DMS79 treated with DMSO at 0.1 percent for 48 hours (cell line): ENCODE results near the gene ORAI3.

Source experiments
- DNase-seq: peaks from one replicate; lab custom pipeline; 2025; lab: John Stamatoyannopoulos, UW

ORAI3 gene

DNA sequence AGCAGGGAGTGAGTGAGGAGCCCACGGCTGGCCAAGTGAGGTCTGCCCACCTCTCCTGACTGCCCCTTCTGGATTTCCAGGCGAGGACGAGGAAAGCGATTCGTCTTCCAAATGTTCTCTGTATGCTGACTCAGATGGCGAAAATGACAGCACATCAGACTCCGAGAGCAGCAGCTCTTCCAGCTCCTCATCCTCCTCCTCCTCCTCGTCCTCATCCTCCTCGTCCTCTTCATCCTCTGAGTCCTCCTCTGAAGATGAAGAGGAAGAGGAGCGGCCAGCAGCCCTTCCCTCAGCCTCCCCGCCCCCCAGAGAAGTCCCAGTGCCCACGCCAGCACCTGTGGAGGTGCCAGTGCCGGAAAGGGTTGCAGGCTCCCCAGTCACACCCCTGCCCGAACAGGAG lies 22.4 kb downstream of the ORAI3 start:
- no peak for DNase-seq

DNA sequence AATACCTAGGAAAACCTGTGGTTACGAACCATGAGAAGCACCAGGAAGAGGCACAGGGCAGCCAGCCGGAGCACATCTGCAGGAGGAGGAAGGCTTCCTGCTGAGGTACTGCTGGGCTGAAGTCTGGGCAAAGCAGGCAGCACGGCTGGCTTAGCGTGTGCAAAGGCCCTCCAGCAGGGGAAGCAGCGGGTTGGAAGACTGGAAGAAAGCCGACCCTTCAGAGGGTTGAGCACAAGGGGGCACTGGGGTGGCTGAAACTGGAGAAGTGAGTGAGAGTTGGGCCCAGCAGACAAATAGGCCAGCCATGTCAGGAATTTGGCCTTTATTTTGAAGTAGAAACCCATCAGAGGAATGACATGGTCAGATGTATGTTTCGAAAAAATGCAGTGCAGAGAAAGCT lies 24.0 kb downstream of the ORAI3 start:
- DNase-seq = no peak

DNA sequence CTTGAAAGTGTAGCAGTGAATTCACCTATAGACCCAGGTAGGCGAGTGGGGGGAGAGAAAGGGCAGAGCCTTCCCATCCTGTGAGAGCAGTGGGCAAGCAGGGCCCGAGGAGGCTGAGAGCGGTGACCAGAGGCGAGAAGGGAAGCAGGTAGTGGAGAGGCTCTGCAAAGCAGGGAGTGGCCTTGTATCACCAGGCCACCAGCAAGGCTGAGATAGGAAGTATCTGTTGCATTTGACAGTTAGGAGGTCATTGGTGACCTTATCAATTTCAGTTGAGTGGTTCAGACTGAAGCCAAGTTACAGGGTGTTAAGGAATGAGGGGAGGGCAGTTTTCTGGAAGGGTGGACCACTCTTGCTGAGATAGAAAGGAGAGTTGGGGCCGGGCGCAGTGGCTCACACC lies 25.5 kb downstream of the ORAI3 start:
- DNase-seq = no peak

DNA sequence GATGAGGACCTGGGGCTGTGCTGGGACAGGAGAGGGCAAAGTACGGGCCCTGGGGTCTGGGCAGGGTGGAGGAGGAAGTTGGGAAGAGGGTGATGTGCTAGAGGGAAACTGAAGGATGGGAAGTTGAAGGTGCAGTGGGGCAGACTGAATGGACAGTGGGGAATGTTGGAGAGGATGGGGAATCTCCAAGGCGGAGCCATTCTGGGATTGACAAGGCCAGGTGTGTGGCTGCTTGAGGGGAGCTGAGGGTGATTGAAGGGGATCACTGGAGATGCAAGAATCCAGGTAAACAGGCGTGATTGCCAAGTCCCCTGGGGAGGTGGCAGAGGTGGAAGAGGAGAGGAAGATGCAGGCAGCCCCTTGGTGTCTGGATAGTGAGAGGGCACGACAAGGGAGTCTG lies 27.6 kb downstream of the ORAI3 start:
- no peak for DNase-seq

DNA sequence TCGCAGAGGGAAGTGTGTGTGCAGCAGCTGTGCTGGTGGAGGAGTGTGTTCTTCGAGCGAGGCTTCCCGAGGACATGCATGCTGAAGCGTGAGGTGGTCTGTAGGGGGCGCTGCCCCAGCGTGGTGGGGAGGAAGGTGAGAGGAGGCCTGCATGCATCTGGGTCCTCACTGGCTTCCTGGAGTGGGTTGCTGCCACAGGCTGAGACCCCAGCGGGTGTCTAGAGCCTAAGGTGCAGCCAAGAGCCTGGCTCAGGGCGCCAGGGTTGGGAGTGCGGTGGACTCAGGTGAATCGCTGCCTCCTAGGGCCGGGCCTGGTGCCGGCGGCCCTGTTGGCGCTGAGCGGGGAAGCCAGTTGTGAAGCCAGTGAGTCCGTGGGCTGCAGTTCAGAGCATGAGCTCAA lies 28.6 kb downstream of the ORAI3 start:
- DNase-seq = no peak

DNA sequence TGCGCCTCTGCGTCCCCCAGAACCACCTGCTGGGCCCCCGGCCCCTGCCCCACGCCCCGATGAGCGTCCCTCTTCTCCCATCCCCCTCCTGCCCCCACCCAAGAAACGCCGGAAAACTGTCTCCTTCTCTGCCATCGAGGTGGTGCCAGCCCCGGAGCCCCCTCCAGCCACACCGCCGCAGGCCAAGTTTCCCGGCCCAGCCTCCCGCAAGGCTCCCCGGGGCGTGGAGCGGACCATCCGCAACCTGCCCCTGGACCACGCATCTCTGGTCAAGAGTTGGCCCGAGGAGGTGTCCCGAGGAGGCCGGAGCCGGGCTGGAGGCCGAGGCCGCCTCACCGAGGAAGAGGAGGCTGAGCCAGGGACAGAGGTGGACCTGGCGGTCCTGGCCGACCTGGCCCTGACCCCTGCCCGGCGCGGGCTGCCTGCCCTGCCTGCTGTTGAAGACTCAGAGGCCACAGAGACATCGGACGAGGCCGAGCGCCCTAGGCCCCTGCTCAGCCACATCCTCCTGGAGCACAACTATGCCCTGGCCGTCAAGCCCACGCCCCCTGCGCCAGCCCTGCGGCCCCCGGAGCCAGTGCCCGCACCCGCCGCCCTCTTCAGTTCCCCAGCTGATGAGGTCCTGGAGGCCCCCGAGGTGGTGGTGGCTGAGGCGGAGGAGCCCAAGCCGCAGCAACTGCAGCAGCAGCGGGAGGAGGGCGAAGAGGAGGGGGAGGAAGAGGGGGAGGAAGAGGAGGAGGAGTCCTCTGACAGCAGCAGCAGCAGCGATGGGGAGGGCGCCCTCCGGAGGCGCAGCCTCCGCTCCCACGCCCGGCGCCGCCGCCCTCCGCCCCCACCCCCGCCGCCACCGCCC lies 30.5 kb downstream of the ORAI3 start:
- DNase-seq = no peak

DNA sequence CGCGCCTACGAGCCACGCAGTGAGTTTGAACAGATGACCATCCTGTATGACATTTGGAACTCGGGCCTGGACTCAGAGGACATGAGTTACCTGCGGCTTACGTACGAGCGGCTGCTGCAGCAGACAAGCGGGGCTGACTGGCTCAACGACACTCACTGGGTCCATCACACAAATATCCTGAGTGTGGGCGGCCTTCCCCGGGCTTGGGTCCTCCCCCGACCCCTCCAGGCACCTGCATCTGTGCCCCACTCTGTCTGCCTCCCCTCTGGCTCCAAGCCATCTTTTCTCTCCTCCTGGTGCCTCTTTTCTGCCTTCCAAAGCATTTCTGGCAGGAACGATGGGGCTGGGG lies 31.1 kb downstream of the ORAI3 start:
- DNase-seq = no peak

DNA sequence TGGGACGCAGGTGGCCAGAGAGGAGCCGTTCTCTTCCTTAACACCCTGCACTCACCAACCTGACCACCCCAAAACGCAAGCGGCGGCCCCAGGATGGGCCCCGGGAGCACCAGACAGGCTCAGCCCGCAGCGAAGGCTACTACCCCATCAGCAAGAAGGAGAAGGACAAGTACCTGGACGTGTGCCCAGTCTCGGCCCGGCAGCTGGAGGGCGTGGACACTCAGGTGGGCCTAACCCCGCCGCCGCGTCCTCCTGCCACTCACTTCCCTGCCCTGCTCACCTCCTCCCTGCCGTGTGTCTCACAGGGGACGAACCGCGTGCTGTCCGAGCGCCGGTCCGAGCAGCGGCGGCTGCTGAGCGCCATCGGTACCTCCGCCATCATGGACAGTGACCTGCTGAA lies 31.6 kb downstream of the ORAI3 start:
- DNase-seq = no peak

DNA sequence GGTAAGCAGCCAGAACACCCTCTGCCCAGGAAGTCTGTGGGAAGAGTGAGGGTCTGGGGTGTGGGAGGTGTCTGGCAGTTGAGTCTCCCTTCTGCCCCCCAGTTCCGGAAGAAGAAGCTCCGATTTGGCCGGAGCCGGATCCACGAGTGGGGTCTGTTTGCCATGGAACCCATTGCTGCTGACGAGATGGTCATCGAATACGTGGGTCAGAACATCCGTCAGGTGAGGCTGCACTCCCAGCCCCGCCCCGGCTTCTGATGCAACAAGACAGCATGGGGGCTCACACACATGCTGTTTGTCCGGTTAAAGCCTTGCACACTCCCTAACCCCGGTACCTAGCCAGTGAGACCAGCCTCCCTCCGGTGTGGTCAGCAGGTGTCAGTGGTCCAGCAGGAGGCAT lies 32.1 kb downstream of the ORAI3 start:
- DNase-seq = no peak

DNA sequence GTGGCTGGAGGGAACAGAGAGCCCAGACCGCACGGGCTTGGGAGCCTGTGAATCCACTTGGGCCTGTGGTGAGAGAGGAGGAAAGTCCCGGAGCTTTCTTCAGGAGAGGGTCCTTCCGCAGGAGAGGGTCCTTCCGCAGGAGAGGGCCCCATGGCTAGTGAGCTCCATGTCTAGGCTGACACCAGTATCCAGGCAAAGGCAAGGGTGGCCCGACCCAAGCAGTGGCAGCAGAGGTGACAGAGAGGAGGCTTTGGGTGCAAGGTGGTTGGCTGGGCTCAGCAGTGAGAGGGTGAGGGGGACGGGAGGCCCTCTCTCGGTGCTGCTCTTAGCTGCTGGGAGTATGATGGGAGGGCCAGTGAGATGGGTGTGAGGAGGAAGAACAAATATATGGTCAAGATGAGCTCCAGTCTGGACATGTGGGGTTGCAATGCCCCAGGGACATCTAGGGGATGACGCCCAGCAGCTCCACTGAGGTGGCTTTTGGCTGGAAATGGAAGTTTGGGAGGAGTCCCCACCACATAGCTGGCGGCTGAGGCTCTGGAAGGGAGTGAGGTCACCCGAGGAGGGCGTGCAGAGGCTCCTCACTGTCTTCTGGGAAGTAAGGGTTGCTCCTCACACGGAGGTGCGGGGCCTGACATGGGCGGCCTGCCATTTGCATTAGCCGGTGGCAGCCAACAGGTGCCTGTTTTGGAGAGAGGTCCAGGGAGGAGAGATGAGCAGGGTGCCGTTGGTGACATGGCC lies 33.9 kb downstream of the ORAI3 start:
- DNase-seq = no peak

DNA sequence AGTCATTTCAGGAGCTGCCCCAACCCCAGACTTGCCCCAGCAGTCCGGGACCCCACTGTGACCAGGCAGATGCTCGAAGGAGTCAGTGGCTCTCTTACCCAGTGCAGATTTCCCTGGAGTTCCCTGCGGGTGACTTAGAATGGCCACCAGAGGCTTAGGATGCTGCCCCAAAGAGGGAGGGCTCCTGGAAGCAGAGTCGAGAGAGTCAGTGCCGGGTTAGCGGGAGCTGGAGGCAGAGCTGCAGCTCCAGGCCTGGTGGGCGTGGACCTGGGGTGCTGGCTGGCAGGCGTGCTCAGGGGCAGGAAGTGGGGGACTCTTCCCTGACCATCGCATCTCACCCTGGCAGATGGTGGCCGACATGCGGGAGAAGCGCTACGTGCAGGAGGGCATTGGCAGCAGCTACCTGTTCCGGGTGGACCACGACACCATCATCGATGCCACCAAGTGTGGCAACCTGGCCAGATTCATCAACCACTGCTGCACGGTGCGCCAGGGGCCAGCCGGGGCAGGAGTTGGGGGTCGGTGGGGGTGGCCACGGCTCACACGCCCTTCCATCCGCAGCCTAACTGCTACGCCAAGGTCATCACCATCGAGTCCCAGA lies 34.5 kb downstream of the ORAI3 start:
- no peak for DNase-seq

DNA sequence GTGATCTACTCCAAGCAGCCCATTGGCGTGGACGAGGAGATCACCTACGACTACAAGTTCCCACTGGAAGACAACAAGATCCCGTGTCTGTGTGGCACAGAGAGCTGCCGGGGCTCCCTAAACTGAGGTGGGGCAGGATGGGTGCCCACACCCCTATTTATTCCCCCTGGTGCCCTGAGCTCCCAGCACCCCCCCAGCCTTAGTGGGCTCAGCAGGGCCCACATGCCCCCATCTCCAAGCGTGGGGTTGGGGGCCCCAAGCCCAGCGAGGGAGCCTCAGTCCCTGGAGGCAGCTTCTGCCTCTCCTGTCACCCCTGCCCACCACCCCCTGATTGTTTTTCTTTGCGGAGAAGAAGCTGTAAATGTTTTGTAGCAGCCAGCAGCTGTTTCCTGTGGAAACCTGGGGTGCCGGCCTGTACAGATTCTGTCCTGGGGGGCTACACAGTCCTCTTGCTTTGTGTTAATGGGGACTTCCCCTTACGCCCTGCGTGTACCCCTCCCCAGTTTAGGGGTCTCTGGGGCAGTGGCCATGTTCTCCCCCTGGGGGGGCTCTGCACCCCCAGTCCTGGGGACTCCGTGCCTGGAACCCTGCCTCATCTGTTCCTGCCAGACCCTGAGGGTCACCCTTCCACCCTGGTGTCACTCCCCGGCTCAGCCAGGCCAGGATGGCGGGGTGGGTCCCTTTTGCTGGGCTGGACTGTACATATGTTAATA lies 35.2 kb downstream of the ORAI3 start:
- no peak for DNase-seq

DNA sequence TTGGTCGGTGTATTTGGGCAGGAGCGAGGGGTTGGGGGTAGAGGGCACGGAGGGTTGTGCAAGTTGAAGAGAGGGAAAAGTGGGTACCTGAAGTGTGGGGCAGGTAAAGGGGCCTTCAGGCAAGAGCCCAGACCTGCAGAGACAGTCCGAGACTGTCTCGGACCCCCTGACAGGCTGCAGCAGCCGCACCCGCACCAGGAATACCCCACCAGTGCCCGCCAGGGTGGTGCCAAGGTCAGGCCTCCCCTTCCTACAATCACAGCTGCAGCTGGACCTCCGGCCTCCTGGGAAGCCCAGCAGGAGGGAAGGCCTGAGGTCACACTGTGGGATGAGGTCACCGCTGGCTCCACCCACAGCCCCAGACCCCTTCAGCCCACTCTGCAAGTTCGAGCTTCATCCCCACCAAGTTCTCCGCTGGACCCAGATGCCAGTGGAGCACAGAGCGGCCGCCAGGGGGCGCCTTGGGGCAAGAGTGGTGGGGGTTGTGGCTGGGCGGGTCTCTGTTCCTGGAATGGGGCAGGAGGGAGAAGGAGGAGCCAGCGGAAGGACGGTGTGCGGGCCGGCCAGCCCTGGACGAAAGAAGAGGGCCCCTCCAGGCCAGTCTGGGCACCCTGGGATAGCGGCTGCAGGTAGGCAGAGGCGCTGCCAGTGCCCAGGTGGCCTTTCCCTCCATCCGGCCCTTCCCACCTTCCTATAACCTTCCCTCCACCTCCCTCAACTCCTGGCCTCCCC lies 36.0 kb downstream of the ORAI3 start, which contains the start of gene HSD3B7:
Gene HSD3B7, plus strand, starts transcription at position 539 of the 732 bp plus-strand sequence. CDS start 452 bp downstream, outside the sequence.
- peak; percentile 65 for DNase-seq

DNA sequence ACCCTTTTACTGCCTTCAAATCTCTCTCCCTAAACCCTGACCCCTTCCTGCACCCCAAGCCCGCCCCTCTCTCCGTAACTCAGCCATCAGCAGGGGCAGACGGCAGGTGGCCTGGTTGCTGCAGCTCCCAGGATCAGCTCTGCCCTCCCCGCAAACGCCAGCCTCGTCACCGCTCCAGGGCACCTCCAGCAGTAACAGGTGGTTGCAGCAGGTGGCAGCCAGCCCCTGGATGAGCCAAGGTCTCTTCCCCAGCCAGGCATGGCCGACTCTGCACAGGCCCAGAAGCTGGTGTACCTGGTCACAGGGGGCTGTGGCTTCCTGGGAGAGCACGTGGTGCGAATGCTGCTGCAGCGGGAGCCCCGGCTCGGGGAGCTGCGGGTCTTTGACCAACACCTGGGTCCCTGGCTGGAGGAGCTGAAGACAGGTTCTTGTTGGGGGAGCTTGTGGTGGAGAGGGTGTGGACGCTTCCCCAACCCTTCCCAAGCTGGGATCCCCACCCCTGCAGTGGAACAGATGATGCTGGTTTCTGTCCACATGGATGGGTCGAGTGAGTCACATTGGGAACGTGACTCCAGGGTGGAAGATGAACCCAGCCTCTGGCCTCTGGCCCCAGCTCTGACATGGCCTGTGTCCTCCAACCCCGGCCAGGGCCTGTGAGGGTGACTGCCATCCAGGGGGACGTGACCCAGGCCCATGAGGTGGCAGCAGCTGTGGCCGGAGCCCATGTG lies 36.7 kb downstream of the ORAI3 start:
- DNase-seq = peak; percentile 46

DNA sequence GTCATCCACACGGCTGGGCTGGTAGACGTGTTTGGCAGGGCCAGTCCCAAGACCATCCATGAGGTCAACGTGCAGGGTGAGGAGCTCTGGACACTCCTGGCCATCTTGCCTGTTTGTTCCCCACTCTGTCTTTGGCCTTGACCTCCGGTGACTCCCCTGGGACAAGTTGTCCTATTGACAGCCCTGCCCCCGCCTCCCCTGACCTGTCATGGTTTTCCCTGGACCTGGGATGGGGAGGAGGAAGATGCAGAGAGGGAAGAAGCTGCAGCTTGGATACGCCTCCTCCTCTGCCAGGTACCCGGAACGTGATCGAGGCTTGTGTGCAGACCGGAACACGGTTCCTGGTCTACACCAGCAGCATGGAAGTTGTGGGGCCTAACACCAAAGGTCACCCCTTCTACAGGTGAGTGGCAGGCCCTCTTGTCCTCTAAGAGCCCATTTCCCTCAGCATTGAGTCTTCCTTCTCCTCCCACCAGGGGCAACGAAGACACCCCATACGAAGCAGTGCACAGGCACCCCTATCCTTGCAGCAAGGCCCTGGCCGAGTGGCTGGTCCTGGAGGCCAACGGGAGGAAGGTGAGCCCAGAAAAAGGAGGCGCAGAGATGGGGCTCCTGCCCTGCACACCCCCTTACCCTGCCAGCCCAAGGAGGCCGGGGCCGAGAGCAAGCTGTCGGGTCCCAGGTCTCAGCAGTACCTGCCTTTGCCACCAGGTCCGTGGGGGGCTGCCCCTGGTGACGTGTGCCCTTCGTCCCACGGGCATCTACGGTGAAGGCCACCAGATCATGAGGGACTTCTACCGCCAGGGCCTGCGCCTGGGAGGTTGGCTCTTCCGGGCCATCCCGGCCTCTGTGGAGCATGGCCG lies 37.5 kb downstream of the ORAI3 start:
- no peak for DNase-seq

DNA sequence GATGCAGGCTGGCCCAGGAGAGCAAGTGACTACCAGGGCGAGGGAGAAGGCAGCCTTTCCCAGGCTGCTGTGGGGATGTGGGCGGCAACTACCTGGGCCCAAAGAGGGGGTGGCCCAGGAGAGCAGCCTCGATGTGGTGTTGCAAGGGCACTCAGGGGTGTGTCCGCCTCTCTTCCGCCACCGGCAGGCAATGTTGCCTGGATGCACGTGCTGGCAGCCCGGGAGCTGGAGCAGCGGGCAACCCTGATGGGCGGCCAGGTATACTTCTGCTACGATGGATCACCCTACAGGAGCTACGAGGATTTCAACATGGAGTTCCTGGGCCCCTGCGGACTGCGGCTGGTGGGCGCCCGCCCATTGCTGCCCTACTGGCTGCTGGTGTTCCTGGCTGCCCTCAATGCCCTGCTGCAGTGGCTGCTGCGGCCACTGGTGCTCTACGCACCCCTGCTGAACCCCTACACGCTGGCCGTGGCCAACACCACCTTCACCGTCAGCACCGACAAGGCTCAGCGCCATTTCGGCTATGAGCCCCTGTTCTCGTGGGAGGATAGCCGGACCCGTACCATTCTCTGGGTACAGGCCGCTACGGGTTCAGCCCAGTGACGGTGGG lies 38.8 kb downstream of the ORAI3 start:
- DNase-seq = no peak

DNA sequence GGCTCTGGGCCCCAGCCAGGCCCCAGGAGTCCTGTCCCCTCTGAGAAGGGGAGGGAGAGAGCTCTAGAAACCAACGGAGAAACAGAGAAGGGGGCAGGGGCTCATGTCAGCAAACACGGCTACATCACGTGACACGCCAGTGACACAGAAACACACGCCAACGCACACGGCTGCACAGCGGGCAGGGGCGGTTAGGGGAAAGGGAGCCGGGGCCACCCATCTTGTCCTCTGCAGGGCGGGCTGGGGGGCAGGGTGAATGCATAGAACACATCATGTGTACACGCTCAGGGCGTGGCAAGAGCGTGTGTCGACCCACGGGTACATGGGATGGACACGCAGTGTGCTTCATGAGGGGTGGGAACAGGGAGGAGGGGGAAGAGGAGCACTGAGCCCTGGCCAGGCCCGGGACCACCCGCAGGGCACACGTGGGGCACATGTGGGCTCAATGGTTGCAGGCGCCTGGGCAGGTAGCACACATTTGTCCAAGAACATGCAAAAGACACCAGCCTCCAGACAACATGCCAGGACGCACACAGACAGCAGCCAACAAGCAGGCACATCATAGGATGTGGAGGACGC lies 40.7 kb downstream of the ORAI3 start:
- DNase-seq = no peak

DNA sequence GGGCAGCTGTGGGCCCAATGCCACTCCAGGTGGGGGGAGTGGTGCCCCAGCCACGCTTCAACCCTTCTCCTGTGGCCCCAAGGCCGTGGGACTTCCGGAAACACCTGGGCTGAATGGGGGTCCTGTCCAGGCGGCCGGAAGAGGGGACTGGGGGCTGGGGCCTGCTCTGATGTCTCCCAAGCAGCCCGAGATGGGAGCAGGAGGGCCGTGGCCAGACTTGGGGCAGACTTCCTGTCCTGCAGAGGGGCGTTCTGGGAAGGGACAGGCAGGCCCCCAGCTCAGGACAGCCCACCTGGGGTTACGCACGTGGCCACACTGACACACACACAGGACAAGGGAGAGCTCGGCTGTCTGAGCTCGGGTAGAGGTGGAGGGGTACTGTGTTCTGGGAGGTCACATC lies 41.2 kb downstream of the ORAI3 start:
- no peak for DNase-seq

DNA sequence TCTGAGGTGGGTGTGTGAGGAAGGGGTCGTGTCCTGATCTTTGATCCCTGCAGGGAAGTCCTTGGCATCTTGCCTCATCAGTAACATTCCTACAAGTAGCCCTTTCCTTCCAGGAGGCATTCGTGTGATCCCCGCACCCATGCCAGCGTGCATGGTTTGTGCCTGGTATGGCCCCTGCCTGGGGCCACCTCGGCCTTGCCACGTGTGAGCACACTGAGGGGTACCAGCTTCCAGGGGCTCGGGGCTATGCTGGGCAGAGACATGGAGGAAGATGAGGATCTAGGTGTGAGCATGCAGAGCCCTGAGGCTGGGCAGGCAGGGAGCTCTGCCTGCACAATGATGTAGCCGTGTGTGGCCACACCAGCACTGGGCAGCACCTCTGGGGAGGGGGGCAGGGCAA lies 42.2 kb downstream of the ORAI3 start:
- DNase-seq = no peak
